ENCODE measurements around the gene ATP13A4.
"Not testable (repeated sequence)": the region's sequence is repeated elsewhere in the genome, so short reads cannot be mapped to it uniquely, and the experiment has no call there.

The ATP13A4 gene

DNA sequence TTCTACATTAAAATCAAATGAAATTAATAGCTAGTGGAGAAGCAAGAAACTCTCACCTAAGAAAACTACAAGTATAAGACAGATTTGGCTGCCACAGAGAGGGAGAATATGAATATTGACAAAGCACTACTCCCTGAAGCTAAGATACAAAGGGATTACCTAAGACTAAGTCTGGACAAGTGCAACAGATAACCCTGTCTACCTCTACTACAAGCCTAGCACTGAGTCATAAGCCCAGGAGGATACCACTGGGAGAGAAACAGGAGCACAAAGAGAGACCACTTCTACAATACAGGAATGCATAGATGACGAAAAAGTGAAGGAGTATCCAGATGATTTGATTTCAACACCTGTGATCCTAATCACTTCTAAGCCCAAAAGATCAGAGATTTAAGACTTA lies 10.4 kb downstream of the ATP13A4 start:
- no peaks in the 10 kb centered on the region for H3K27me3 ChIP-seq (ENCODE audit: insufficient read depth, insufficient read length)
- TF ChIP-seq SUZ12 (IDR thresholded peaks at IDR 0.05; ENCODE audit: extremely low read depth, insufficient read depth, insufficient read length) = no peak
- no peak for TF ChIP-seq YY1 (IDR thresholded peaks at IDR 0.05; ENCODE audit: insufficient read depth, insufficient read length)
- TF ChIP-seq ZNF274 (IDR thresholded peaks at IDR 0.05; ENCODE audit: low read depth, low read length) = no peak
- no peak overlapping the region for H3K9ac ChIP-seq (ENCODE audit: insufficient read length, low read depth)
- H3K36me3 ChIP-seq (ENCODE audit: insufficient read depth, insufficient read length, low read length) = no peaks in the 10 kb centered on the region
- no peaks in the 10 kb centered on the region for H3K4me1 ChIP-seq (ENCODE audit: insufficient read depth, insufficient read length)
- H3K4me3 ChIP-seq (ENCODE audit: insufficient read length, low read depth) = no peak overlapping the region
- no peak for DNase-seq (ENCODE audit: low read depth, low spot score)
- peaks cover 13% of the 10 kb centered on the region for H3K9me3 ChIP-seq (ENCODE audit: insufficient read depth, low read length)

DNA sequence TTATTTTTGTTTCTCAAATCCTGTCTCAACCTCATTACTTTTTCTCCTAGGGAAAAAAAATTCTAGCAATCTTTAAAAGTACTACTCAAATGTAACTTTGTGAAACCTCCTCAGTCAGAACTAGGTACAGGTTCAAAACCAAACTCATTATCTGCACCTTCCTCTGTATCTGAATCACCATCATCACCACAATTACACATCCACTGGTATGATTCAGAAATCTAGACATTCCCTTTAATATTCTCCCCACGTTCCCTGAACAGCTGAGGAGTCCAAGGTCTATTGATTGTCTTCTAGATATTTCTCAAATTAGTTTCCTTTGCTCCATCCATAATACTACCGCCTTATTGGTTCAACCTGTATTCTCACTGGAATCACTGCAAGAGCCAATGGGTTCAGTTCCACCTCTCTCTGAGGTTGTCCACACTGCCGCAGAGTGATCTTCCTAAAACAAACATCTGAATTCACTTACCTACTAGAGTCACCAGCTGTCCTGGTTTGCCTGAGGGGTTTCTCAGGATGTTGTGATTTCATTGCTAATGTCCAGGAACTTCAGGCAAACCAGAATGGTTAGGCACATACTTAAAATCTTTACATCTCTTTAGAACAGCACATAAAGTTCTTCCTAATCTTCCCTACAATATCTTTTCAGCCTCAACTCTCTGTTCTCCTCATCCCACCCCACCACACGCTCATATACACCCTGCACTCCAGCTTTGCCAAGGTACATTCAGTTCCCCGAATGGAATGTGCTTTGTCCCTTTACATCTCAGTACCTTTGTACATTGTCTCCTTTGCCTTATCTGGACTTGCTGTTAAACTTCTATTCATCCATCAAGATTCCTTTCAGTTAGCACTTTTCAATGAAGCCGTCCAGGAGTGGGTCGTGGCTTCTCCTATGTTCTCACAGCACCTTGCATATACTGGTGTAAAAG lies 24.2 kb downstream of the ATP13A4 start:
- Histone ChIP-seq H3K9ac (ENCODE audit: insufficient read length, low read depth) (no peak overlapping the region), H3K27me3 (ENCODE audit: insufficient read depth, insufficient read length) (no peaks in the 10 kb centered on the region), H3K36me3 (ENCODE audit: insufficient read depth, insufficient read length, low read length) (no peaks in the 10 kb centered on the region), H3K9me3 (ENCODE audit: insufficient read depth, low read length) (no peaks in the 10 kb centered on the region), H3K4me3 (ENCODE audit: insufficient read length, low read depth) (no peak overlapping the region), H3K4me1 (ENCODE audit: insufficient read depth, insufficient read length) (no peaks in the 10 kb centered on the region)
- no peak for DNase-seq (ENCODE audit: low read depth, low spot score)
- TF ChIP-seq ZNF274 (IDR thresholded peaks at IDR 0.05; ENCODE audit: low read depth, low read length) (no peak), YY1 (IDR thresholded peaks at IDR 0.05; ENCODE audit: insufficient read depth, insufficient read length) (no peak), SUZ12 (IDR thresholded peaks at IDR 0.05; ENCODE audit: extremely low read depth, insufficient read depth, insufficient read length) (no peak)

DNA sequence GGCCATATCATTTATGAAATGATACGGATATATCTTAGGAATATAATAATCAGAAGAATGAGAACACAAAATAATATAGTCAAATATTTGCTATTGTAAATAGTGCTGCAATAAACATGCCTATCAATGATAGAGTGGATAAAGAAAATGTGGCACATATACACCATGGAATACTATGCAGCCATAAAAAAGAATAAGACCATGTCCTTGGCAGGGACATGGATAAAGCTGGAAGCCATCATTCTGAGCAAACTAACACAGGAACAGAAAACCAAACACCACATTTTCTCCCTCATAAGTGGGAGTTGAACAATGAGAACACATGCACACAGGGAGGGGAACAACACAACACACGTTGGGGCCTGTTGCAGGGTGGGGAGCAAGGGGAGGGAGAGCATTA lies 28.6 kb downstream of the ATP13A4 start:
- not testable (repeated sequence) for H3K4me1 ChIP-seq (ENCODE audit: insufficient read depth, insufficient read length); H3K27me3 ChIP-seq (ENCODE audit: insufficient read depth, insufficient read length); H3K4me3 ChIP-seq (ENCODE audit: insufficient read length, low read depth); DNase-seq (ENCODE audit: low read depth, low spot score); H3K36me3 ChIP-seq (ENCODE audit: insufficient read depth, insufficient read length, low read length); H3K9ac ChIP-seq (ENCODE audit: insufficient read length, low read depth); H3K9me3 ChIP-seq (ENCODE audit: insufficient read depth, low read length)

DNA sequence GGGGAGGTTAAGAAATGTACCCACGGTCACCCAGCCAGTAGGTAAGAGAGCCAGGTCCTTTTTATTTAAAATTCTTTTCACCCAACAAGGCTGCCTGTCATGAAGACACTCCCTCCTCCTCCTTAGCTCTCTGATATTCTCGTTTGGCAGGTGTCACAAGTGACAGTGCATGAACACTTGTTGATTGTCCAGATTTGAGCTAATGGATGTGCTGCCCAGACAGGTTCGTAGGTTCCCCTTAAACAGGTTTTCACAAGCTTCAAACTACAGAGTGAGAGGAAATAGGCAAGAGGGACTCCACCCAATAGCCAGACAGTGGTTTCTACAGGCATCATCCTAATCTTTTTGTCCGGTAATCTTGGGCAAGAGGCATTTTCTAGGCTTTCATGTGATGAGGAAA lies 32.2 kb downstream of the ATP13A4 start:
- no peak for DNase-seq (ENCODE audit: low read depth, low spot score)
- H3K36me3 ChIP-seq (ENCODE audit: insufficient read depth, insufficient read length, low read length) = no peaks in the 10 kb centered on the region
- TF ChIP-seq YY1 (IDR thresholded peaks at IDR 0.05; ENCODE audit: insufficient read depth, insufficient read length) (no peak), ZNF274 (IDR thresholded peaks at IDR 0.05; ENCODE audit: low read depth, low read length) (no peak), SUZ12 (IDR thresholded peaks at IDR 0.05; ENCODE audit: extremely low read depth, insufficient read depth, insufficient read length) (no peak)

DNA sequence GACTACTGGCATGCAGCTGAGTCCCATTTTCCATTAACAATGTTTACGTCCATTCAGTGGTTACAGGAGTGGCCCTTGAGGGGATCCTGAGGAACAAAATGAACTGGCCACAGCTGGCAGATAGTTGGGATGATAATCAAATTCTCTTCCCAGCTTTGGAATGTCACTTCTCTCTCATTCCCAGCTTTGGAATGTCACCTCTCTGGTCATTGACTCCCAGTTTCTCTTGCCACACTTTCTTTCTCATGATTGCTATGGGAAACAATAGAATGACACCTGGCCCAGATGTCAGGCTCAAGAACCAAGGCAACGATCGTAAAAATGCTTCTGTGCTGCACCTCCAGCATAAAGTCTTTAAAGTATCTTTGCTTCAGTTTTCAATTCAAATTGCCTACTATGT lies 34.0 kb downstream of the ATP13A4 start:
- no peak overlapping the region for H3K4me3 ChIP-seq (ENCODE audit: insufficient read length, low read depth)
- TF ChIP-seq ZNF274 (IDR thresholded peaks at IDR 0.05; ENCODE audit: low read depth, low read length) (no peak), SUZ12 (IDR thresholded peaks at IDR 0.05; ENCODE audit: extremely low read depth, insufficient read depth, insufficient read length) (no peak), YY1 (IDR thresholded peaks at IDR 0.05; ENCODE audit: insufficient read depth, insufficient read length) (no peak)
- DNase-seq (ENCODE audit: low read depth, low spot score) = no peak

More for the DNA sequence above, 32.2 kb downstream of the ATP13A4 start:
- no peak overlapping the region for H3K9ac ChIP-seq (ENCODE audit: insufficient read length, low read depth)
- no peaks in the 10 kb centered on the region for H3K4me1 ChIP-seq (ENCODE audit: insufficient read depth, insufficient read length)
- H3K27me3 ChIP-seq (ENCODE audit: insufficient read depth, insufficient read length) = no peaks in the 10 kb centered on the region
- H3K9me3 ChIP-seq (ENCODE audit: insufficient read depth, low read length) = no peaks in the 10 kb centered on the region
- no peak overlapping the region for H3K4me3 ChIP-seq (ENCODE audit: insufficient read length, low read depth)

DNA sequence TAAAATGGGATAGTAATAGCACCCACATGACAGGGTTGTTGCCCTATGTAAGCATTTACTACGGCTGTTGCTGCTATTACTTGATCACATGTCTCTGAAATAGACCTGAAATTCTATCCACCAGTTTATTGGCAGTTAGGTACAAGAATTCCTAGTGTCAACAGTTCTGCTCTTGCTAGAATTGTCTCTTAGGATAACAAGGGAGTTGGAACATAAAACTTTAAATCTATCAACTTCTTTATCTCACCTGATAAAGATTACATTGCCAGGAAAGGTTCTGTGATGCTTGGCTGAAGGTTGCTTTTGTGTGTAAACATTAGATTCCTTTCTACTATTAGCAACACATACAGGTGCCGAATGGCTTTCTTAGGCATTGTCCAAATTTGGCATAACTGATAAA lies 38.7 kb downstream of the ATP13A4 start:
- no peak for DNase-seq (ENCODE audit: low read depth, low spot score)
- no peaks in the 10 kb centered on the region for H3K4me1 ChIP-seq (ENCODE audit: insufficient read depth, insufficient read length)
- H3K36me3 ChIP-seq (ENCODE audit: insufficient read depth, insufficient read length, low read length) = no peaks in the 10 kb centered on the region
- no peak overlapping the region for H3K4me3 ChIP-seq (ENCODE audit: insufficient read length, low read depth)
- H3K27me3 ChIP-seq (ENCODE audit: insufficient read depth, insufficient read length) = no peaks in the 10 kb centered on the region
- no peak overlapping the region for H3K9ac ChIP-seq (ENCODE audit: insufficient read length, low read depth)
- H3K9me3 ChIP-seq (ENCODE audit: insufficient read depth, low read length) = no peaks in the 10 kb centered on the region
- TF ChIP-seq YY1 (IDR thresholded peaks at IDR 0.05; ENCODE audit: insufficient read depth, insufficient read length) = no peak
- TF ChIP-seq ZNF274 (IDR thresholded peaks at IDR 0.05; ENCODE audit: low read depth, low read length) = no peak
- TF ChIP-seq SUZ12 (IDR thresholded peaks at IDR 0.05; ENCODE audit: extremely low read depth, insufficient read depth, insufficient read length) = no peak

More for the DNA sequence above, 34.0 kb downstream of the ATP13A4 start:
- H3K9me3 ChIP-seq (ENCODE audit: insufficient read depth, low read length) = no peaks in the 10 kb centered on the region
- no peaks in the 10 kb centered on the region for H3K4me1 ChIP-seq (ENCODE audit: insufficient read depth, insufficient read length)
- no peaks in the 10 kb centered on the region for H3K27me3 ChIP-seq (ENCODE audit: insufficient read depth, insufficient read length)
- H3K36me3 ChIP-seq (ENCODE audit: insufficient read depth, insufficient read length, low read length) = no peaks in the 10 kb centered on the region
- no peak overlapping the region for H3K9ac ChIP-seq (ENCODE audit: insufficient read length, low read depth)

DNA sequence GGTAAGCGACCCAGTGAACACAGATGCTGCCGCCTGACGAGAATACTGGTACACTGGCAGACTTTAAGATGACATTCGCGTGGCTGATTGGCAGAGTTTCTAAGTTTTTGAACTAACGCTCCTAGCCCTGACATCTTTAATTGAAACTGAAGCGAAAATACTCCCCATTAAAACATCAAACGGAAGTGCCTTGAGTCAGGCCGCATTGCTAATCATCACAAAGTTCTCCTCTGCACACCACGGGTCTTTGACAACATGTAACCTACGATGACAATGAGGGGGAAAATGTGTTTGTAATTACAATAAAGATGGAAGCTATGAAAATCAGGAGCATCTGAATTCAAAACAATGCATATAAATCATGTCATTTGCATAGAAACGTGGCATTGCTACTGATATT lies 44.5 kb downstream of the ATP13A4 start:
- H3K9ac ChIP-seq (ENCODE audit: insufficient read length, low read depth) = no peak overlapping the region
- no peaks in the 10 kb centered on the region for H3K36me3 ChIP-seq (ENCODE audit: insufficient read depth, insufficient read length, low read length)
- H3K27me3 ChIP-seq (ENCODE audit: insufficient read depth, insufficient read length) = no peaks in the 10 kb centered on the region
- H3K9me3 ChIP-seq (ENCODE audit: insufficient read depth, low read length) = no peaks in the 10 kb centered on the region
- no peak for TF ChIP-seq SUZ12 (IDR thresholded peaks at IDR 0.05; ENCODE audit: extremely low read depth, insufficient read depth, insufficient read length)
- TF ChIP-seq YY1 (IDR thresholded peaks at IDR 0.05; ENCODE audit: insufficient read depth, insufficient read length) = no peak
- no peaks in the 10 kb centered on the region for H3K4me1 ChIP-seq (ENCODE audit: insufficient read depth, insufficient read length)
- no peak overlapping the region for H3K4me3 ChIP-seq (ENCODE audit: insufficient read length, low read depth)
- no peak for DNase-seq (ENCODE audit: low read depth, low spot score)
